GM19025 (cell line): Measurements from ENCODE around the gene RAD51B.
"Not testable (repeated sequence)": the region's sequence is repeated elsewhere in the genome, so short reads cannot be mapped to it uniquely, and the experiment has no call there.

Experiments
- ATAC-seq: cut with Tn5 transposase; IDR thresholded peaks from one replicate; pipeline ENCODE4 v1.9.1; 2021; ENCODE audit warnings: mild to moderate bottlenecking, low read depth, moderate library complexity; ENCODE audit not compliant: unreplicated experiment

RAD51B gene

DNA sequence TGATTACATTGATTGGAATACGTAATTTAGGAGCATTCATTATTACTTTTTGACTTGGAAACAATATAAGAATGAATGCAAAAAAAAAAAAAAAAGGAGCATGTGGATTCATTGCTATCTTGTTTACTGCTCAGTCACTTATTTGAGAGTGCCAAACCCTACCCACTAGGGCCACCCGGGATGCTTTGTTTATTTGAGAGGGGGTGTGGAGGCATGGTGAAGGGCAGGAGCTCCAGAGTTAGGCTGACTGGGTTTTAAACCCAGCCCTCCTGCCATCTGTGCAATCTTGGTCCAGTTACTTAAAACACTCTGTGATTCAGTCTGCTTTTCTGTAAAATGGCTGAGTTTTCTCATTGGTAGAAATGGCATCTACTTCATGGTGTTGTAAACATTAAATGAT, 195.2 kb downstream of the RAD51B start:
- ATAC-seq = no peak

DNA sequence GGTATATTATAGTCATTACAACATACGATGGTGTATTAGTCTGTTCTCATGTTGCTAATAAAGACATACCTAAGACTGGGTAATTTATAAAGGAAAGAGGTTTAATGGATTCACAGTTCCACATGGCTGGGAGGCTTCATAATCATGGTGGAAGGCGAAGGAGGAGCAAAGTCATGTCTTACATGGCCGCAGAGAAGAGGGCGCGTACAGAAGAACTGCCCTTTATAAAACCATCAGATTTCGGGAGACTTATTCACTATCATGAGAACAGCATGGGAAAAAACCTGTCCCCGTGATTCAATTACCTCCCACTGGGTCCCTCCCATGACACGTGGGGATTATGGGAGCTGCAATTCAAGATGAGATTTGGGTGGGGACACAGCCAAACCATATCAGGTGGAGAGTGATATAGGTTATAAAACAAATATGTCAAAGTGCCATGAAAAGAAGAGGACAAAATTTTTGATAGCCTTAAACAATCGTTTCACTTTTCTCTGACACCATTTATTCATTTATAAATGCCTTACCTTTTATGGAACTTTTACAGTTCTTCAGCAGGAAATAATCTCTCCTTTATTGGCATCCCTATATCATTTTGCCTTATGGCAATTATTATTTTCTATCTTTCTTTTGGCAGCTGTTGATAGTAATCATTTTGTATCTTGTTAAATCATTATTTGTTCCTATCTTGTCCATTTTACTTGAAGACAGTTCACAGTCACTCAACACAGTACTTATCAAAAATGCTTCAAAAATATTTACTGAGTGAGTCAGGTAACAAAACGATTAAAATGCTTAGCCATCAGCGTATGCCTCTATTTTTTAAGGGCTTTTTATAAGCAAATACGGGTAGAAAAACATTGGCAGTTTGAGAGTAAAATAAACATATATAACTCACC, 196.0 kb downstream of the RAD51B start:
- ATAC-seq = no peak

DNA sequence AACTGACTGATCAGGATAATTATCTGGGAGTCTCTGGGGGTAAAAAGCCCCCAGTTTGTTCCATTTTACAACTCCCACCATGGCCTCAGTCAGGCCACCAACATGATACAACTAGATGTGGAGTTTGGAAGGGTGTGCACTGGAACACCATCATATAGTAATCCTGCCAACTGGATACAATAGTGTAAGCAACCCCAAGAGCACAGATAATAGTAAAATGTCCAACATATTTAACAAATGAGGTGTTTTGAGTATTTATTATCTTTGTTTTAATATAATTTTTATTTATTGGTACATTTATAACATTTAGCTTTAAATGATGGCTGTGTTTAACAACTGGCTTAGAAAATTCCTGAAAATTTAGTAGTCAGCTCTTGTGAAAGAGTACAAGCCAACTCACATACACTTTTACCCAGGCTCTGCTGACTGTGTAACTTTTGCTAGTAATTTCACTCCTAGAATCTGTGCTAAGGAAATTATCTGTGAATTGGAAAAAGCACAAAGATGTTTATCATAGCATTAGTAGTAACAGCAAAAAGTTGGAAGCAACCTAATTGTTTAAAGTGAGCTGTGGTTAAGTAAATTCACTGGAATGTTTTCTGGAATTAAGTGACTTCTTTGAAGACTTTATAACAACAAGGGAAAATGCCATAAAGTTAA, 196.8 kb downstream of the RAD51B start:
- no peak for ATAC-seq

DNA sequence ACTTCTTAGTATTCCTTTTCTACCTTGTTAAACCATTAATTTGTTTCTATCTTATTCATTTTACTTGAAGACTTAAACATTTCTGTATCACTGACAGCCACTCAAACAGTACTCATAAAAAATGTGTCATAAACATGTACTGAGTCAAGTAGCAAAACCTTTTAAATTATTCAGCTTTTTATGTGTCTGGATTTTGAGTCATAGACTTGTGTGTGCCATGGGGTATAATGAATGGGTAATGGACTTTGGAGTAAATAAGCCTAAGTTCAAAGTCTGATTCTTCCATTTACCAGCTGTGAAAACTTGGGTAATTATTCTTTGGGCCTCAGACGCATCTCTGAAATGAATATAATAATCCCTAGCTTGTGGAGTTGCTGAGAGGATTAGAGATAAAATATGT, 199.0 kb downstream of the RAD51B start:
- ATAC-seq = no peak

DNA sequence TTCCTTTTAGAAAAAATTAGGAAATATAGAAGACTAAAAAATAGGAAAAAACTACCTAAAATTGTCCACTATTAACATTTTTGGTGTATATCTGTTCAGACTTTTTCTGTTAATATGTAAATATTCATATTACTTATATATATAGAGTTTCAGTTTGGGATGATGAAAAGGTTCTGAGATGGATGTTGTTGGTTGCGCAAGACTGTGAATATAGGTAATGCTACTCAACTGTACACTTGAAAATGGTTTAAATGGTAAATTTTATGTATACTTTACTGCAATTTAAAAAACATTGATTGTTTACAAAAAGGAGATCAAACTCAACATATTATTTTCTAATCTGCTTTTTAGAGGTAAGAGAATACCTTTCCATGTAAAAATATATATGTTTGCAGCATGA, 200.9 kb downstream of the RAD51B start:
- ATAC-seq = no peak

DNA sequence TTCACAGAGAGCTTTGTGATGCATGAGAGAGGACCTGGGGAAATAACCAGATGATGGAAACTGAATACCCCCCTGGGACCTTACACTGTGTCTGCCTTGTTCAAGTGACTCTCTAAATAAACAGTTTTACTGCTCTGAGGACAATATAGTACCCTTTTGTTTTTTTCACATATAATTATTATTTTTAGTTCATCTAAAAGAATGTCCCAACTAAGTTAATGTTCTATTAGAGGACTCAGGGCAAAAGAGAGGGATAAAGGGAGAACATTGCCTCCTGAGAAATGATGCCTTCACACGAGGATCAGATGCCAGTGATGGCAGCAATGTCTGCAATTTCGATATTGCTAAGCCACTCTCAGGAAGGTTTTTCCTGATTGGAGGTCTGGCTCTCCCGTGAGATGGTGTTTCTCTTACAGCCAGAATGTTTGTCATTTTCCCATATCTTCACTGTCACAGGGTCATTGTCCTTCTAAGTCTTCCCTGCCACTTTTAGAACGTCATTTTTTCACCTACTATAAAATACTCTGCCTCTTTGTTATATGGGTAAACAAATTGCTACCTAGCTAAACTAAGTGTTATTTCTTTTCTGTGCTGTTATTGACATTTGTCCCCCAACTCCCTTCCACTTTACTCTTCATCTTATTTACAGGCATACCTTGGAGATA, 201.6 kb downstream of the RAD51B start:
- ATAC-seq = peak; percentile 66

DNA sequence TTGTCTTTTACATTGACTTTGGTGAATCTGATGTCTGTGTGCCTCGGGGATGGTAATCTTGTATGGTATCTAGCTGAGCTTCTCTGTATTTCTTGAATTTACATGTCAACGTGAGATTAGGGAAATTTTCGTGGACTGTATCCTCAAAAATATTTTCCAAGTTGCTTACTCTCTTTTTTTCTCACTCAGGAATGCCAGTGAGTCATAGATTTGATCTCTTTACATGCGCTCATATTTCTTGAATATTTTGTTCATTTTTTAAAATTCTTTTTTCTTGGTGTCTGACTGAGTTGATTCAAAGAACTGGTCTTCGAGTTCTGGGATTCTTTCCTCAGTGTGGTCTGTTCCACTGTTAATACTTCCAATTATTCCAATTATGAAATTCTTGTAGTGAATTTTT, 207.7 kb downstream of the RAD51B start:
- ATAC-seq = no peak

DNA sequence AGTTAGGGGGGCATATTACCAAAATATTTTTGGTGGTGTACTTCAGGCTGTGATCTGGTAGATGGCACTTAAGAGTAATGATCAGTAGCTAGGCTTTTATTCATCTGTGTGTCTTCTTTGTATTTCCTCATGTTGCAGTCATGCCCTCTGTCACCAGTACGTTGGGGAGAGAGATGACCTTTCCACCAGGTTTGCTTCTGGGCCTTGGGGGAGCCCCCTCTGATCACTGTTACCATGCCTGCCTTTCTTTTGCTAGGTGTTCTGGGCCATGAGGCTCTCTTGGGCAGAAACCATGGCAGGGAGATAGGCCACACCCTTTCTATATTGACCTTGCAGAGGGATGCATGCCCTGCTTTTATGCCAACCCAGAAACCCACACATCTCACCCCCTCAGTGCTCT, 208.5 kb downstream of the RAD51B start:
- no peak for ATAC-seq

DNA sequence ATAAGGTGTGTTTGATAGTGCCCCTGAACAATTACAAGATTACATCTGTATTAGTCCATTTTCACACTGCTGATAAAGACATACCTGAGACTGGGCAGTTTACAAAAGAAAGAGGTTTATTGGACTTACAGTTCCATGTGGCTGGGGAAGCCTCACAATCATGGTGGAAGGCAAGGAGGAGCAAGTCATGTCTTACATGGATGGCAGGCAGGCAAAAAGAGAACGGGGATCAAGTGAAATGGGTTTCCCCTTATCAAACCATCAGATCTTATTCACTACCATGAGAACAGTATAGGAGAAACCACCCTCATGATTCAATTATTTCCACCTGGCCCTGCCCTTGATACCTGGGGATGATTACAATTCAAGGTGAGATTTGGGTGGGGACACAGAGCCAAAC, 211.4 kb downstream of the RAD51B start:
- not testable (repeated sequence) for ATAC-seq

DNA sequence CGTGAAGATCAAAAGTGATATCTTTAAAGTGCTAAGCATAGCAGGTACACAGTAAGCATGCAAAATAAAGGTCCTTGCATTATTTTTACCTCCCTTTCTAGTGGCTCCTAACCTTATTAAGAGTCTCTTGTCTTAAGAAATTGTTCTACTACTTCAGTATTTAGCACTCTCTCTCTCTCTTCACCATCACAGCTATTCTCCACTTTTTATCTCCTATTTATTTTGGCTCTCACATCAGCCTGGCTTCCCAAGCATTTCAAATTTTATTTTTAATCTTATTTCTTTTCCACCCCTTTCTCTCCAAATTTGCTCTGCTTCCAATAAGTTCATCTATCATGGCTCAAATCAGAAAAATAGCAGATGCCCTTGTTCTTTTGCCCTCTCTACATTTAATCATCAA, 212.6 kb downstream of the RAD51B start:
- no peak for ATAC-seq

DNA sequence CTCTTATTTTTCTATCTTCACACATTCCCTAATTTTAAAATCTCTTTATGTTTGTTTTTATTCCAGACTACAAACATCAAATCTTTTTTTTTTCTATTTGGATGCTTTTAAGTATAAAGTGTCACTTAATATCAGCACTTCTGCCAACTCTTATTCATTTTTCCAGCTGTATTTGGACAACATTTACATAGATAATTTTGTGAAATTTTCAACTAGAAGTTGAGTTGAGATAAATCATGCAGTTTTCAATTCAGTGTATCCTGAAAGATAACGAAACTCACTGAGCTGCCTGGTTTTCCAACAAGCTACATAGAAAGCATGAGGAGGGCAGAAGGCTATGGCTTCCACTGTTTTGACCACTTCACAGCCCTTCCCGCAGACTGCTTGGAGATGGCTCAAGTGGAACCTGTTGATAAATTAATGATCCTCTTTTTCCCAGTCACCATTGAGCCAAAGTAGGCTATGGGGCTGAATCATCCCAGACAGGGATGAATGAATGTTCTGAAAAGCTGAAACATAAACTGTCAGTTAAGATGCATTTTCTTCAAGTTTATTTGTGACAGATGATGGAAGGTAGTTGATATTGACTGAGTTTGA, 213.9 kb downstream of the RAD51B start:
- ATAC-seq = no peak

DNA sequence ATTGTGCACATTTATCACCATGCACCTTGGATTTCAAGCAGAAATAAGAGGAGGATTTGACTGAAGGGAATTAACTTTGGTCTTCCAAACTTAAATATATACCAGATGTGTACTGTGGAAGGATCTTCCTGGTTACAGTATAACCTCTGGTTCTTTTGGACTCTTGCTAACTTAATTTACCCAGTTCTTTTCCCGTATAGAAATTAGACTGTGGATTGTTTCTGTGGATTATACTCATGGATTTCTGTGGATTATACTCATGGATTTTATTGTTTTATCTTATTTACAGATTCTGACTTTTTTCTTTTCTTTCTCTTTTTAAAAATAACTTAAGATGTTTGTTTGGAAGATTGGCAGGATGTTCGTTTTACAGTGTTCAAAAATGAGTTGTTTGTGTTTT, 215.3 kb downstream of the RAD51B start:
- ATAC-seq = no peak

DNA sequence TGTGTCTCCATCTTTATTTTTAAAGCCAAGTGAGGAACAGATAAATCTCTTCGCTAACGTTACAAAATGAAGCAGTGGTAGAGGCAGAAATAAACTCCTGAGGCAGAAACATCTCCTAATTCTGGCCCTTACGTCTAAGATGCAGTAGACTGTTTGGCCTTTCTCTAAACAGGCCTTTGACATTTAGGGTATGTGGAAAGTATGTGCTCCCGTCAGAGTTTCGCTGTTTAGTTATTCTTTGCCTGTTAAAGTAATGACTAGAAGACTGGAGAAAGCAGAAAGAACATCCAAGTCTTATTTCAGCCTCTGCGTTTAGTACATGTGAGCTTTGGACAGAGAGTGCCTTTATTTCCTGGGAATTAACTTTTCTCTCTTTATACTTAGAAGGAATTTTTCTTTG, 216.6 kb downstream of the RAD51B start:
- no peak for ATAC-seq

DNA sequence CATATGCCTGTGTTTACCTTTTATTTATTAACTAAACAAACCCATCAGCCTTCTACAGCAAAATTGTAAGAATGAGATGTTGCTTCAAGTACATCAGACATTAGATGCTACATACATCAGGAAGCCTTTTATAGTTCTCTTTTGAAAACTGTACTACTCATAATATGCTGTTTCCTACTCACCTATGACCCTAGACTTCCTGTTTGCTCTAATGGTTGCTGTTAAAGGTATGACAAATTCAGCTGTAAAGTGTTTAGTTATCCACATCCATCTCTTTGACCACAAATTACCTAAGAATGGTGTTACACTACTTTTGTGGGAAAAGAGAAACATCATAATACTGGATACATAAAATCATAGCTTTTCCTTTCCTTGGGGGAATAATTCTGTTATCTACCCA, 220.0 kb downstream of the RAD51B start:
- no peak for ATAC-seq

DNA sequence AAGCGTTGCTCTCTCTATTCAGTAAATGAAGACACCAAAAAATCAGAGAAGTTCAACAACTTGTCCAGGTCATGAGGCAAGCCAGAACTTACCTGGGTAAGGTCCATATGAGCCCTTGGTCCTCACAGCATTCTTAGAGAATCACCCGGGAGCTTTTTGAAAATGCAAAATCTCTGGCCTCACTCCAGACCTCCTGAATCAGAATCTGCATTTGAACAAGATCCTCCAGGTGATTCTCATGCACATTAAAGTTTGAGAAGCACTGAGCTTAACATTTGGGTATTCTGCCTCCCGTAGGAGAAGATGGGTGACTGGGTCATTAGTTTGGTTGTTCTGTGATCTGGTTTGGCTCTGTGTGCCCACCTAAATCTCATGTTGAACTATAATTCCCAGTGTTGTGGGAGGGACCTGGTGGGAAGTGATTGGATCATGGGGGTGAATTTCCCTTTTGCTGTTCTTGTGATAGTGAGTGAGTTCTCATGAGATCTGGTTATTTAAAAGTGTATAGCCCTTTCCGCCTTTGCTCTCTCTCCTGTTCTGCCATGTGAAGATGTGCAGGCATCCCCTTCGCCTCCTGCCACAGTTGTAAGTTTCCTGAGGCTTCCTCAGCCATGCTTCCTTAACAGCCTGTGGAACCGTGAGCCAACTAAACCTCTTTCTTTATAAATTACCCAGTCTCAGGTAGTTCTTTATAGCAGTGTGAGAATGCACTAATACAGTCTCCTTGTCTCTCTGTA, 221.2 kb downstream of the RAD51B start:
- no peak for ATAC-seq

DNA sequence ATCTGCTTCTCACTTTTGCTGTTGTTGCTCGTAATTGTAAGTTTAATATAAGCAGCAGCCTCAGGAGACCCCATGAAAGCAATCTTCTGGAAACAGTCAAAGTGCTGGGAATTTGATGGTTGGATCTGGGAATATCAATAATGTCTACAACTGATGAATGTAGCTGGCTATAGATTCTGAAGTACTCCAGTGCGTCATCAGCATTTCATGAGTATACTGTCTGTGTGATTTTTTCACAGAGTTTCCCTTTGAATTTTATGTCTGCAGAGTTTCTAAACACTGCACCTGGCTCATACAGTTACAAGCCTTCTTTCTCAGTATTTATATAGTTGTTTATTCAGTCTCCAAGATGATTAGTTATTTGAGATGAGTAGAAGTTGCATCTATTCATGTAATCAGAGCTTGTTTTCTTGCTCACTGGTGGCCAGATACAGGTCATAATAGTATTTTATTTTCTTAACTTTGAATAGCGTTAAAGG, 222.3 kb downstream of the RAD51B start:
- ATAC-seq = no peak

DNA sequence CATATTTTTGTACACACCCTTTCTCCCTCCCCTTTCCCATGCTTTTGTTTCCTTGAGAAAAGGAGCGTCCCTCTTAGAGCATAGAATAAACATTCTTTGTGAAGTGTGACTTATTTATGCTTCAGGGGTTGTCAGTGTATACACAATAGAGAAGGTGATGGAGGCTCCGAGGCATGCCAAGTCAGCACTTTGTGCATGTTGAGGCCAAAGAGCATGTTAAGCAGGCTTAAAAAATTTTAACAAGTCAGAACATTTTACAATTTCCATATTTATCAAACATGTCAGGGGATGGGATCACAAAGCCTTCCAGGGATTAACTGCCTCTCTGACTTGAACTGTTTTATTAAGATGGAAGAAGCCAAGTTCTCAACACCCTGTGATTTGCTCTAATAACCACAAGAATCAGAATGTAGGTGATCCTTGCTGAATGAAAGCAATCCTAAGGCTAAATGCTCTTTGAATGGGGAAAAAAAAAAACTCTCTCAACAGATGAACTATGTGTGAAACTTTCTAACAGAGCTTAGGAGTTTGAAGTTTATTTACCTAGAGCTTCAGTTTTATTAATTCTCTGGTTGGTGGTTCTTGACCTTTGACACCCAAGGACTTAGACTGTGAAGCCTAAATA, 223.1 kb downstream of the RAD51B start:
- no peak for ATAC-seq

DNA sequence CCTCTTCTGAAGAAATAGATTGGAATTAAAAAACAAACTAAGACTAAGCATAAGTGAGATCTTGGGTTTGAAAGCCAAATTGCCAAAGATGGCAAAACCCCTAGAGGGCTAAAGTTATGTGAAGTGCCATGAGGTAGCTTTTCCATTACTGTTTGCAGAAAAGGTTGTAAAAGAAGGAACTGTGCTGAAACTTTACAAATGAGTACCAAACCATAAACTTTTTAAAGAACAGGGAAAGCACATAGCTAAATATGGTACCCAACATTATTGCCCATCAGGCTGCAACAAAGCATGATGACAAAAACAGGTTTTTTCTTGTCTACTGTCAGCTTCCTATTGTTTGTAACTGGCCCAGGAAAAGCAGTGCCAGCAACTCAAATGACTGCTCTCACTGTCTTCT, 224.2 kb downstream of the RAD51B start:
- no peak for ATAC-seq

DNA sequence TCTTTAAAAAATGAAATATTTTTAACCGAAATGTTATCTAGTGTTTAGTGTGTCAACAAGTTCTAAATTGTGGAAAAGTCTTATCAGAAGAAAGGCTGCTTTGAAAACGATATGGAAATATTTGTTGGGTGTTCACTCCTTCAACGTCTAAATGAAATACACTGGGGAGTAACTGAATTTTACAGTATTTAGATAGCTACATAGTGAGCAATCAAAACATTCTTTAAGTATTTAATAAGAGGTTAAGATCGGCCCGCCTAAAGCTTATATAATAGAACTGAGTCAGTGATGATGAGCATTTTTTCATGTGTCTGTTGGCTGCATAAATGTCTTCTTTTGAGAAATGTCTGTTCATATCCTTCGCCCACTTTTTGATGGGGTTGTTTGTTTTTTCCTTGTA, 228.3 kb downstream of the RAD51B start:
- ATAC-seq = no peak

DNA sequence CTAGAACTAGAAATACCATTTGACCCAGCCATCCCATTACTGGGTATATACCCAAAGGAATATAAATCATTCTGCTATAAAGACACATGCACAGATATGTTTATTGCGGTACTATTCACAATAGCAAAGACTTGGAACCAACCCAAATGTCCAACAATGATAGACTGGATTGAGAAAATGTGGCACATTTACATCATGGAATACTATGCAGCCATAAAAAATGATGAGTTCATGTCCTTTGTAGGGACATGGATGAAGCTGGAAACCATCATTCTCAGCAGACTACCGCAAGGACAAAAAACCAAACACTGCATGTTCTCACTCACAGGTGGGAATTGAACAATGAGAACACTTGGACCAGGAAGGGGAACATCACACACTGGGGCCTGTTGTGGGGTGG, 229.2 kb downstream of the RAD51B start:
- not testable (repeated sequence) for ATAC-seq
